DND-41 (cell line): ENCODE results near the gene NPTXR.

Experiments used
- EZH2 ChIP-seq: IDR thresholded peaks from 3 replicates; pipeline ENCODE4 v1.6.1; 2012; ENCODE audit warnings: borderline replicate concordance, low read depth, mild to moderate bottlenecking, moderate library complexity, low read length, inconsistent platforms; ENCODE audit not compliant: severe bottlenecking
- TF ChIP-seq, protein P1 (sequence below): IDR thresholded peaks from 2 replicates; pipeline ENCODE4 v1.5.1; 2012; ENCODE audit warnings: borderline replicate concordance, low read length, moderate library complexity, mild to moderate bottlenecking; ENCODE audit not compliant: poor library complexity, severe bottlenecking; ENCODE audit errors: extremely low read depth

DNA sequence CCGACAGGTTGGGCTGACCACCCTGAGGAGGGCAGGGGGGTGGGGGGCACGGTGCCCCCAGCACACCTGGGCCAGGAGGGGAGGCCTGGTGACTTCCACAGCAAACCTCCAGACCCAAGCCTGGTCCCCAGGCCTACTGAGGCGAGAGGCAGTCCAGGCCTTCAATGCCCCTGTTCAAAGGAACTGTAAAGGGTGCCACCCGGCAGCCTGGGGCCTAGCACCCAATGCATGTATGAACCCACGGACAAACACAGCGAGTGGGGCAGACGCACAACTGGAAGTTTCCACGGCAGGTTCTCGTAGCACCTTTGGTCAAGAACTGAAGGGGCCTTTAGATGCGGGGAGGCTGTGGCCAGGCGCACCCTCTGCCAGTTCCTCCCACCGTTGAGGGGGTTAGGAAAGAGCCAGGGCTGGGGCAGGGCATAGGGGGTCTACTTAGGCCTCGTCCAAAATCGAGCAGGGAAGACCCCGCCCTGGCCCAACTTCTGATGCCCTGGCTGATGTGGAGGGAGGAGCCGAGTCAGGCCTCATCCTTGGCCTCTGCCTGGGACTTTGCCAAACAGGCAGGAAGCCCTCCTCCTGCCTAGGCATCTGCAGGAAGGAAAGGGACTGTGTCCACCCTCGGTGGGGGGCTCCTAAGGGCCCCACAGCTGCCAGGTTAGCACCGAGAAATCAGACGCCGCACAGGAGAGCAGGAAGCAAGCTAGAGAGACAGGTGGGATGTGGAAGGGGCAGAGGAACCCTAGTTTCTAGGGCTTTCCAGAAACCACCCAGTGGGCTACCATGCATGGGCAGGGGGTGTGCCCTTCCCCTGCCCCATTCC, 21.6 kb upstream of the NPTXR start:
- no peak for TF ChIP-seq EZH2
- TF ChIP-seq, protein P1, sequence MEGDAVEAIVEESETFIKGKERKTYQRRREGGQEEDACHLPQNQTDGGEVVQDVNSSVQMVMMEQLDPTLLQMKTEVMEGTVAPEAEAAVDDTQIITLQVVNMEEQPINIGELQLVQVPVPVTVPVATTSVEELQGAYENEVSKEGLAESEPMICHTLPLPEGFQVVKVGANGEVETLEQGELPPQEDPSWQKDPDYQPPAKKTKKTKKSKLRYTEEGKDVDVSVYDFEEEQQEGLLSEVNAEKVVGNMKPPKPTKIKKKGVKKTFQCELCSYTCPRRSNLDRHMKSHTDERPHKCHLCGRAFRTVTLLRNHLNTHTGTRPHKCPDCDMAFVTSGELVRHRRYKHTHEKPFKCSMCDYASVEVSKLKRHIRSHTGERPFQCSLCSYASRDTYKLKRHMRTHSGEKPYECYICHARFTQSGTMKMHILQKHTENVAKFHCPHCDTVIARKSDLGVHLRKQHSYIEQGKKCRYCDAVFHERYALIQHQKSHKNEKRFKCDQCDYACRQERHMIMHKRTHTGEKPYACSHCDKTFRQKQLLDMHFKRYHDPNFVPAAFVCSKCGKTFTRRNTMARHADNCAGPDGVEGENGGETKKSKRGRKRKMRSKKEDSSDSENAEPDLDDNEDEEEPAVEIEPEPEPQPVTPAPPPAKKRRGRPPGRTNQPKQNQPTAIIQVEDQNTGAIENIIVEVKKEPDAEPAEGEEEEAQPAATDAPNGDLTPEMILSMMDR: no peak
